ENCODE results near the gene AUH.

The AUH gene

GRCh38 chr9:91333551-91333950 lies 28.2 kb downstream of the AUH start:
- Histone ChIP-seq H3K9ac (ENCODE audit: low read depth, low read length) (no peak overlapping the region), H3K9me3 (ENCODE audit: insufficient read depth, low read depth, low read length) (no peaks in the 10 kb centered on the region; the same call in 1 of the 2 replicates), H3K27ac (ENCODE audit: low read length) (no peak overlapping the region), H3K4me1 (ENCODE audit: insufficient read depth, low read length) (no peaks in the 10 kb centered on the region), H3K4me3 (ENCODE audit: low read length) (no peak overlapping the region), H3K27me3 (ENCODE audit: insufficient read depth, low read length) (no peaks in the 10 kb centered on the region), H3K36me3 (ENCODE audit: insufficient read depth, low read depth, low read length) (peaks cover 3% of the 10 kb centered on the region; the same call in 1 of the 2 replicates)

DNA sequence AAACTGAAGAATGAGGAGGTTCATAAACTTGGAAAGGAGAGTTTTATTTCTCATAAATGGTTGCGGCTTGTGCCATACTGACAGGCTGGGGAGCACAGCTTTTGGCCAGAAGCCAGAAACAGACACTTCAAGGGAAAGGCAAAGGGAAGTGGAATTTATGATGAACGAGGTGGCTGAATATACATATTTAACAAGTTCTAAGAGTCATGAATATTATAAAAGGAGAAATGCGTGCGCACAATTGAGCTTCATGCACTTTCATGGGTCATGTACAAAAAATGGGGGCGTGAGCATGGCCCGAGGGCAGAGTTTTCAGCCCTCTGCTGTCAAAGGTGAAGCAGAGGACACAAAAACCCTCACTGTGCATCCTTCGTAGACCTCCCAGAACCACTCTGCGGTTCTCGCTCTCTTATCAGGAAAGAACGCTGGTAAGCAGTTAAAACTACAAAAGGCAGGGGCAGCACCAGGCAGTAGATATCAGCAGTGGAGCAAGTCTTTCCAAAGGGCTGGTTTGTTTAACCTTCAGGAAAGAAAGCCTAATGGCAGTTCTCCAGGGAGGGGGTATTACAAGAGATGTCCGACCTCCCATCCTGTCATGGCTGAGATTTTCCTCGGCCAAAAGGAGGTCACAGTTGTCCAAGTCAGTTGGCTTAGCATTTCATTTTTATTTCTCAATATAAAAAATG lies 29.0 kb downstream of the AUH start:
- no peak overlapping the region for H3K27ac ChIP-seq (ENCODE audit: low read length)
- no peak overlapping the region for H3K9ac ChIP-seq (ENCODE audit: low read depth, low read length)
- no peaks in the 10 kb centered on the region for H3K4me1 ChIP-seq (ENCODE audit: insufficient read depth, low read length)
- H3K36me3 ChIP-seq (ENCODE audit: insufficient read depth, low read depth, low read length), result peaks cover 9% of the 10 kb centered on the region; the same call in 1 of the 2 replicates
- H3K27me3 ChIP-seq (ENCODE audit: insufficient read depth, low read length), result no peaks in the 10 kb centered on the region
- no peak overlapping the region for H3K4me3 ChIP-seq (ENCODE audit: low read length)
- peaks cover 5% of the 10 kb centered on the region; the same call in 1 of the 2 replicates for H3K9me3 ChIP-seq (ENCODE audit: insufficient read depth, low read depth, low read length)

DNA sequence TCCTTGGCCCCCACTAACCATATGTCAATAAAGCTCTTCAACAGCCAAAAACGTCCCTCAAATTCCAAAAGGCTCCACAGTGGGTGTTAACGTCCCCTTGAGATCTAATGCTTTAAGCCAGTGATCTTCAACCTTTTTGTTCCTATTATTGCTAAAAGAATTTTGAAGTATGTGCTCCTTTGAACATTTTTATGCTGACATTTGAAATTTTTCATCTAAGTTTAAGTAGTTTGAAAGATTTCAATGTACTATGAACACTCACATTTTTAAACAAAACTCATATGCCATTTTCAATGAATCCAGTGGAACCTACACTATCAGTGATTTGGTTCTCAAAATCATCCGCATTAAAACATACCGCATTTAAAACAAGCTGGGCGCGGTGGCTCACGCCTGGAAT lies 29.9 kb downstream of the AUH start:
- peaks cover 13% of the 10 kb centered on the region for H3K9me3 ChIP-seq (ENCODE audit: insufficient read depth, low read depth, low read length)
- H3K9ac ChIP-seq (ENCODE audit: low read depth, low read length), result no peak overlapping the region
- no peak overlapping the region for H3K4me3 ChIP-seq (ENCODE audit: low read length)
- no peaks in the 10 kb centered on the region for H3K27me3 ChIP-seq (ENCODE audit: insufficient read depth, low read length)
- H3K36me3 ChIP-seq (ENCODE audit: insufficient read depth, low read depth, low read length), result peaks cover 18% of the 10 kb centered on the region; the same call in 1 of the 2 replicates
- no peak overlapping the region for H3K27ac ChIP-seq (ENCODE audit: low read length)
- no peaks in the 10 kb centered on the region for H3K4me1 ChIP-seq (ENCODE audit: insufficient read depth, low read length)

GRCh38 chr9:91328186-91328585 lies 33.5 kb downstream of the AUH start:
- Histone ChIP-seq H3K9me3 (ENCODE audit: insufficient read depth, low read depth, low read length) (peaks cover 13% of the 10 kb centered on the region), H3K27me3 (ENCODE audit: insufficient read depth, low read length) (no peaks in the 10 kb centered on the region), H3K36me3 (ENCODE audit: insufficient read depth, low read depth, low read length) (peaks cover 21% of the 10 kb centered on the region; the same call in 1 of the 2 replicates), H3K27ac (ENCODE audit: low read length) (no peak overlapping the region), H3K9ac (ENCODE audit: low read depth, low read length) (no peak overlapping the region), H3K4me1 (ENCODE audit: insufficient read depth, low read length) (no peaks in the 10 kb centered on the region), H3K4me3 (ENCODE audit: low read length) (no peak overlapping the region)

DNA sequence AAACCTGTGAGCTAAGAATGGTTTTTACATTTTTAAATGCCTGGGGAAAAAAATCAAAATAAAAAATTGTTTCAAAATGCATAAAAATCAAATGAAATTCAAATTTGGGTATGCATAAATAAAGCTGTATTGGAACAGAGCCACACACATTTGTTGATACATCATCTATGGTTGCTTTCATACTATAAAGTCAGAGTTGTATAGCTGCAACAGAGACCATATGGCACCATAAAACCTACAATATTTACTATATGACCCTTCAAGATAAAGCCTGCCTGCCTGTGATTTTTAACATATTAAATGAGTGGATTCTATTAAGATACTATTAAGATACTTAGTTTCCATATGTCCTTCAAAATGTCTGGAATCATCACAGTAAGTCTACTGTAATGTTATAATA lies 40.0 kb downstream of the AUH start:
- Histone ChIP-seq H3K9me3 (ENCODE audit: insufficient read depth, low read depth, low read length) (no peaks in the 10 kb centered on the region), H3K4me3 (ENCODE audit: low read length) (no peak overlapping the region), H3K4me1 (ENCODE audit: insufficient read depth, low read length) (no peaks in the 10 kb centered on the region), H3K9ac (ENCODE audit: low read depth, low read length) (no peak overlapping the region), H3K36me3 (ENCODE audit: insufficient read depth, low read depth, low read length) (peaks cover 3% of the 10 kb centered on the region; the same call in 1 of the 2 replicates), H3K27me3 (ENCODE audit: insufficient read depth, low read length) (no peaks in the 10 kb centered on the region), H3K27ac (ENCODE audit: low read length) (no peak overlapping the region)

GRCh38 chr9:91320299-91320698 lies 41.4 kb downstream of the AUH start:
- Histone ChIP-seq H3K9me3 (ENCODE audit: insufficient read depth, low read depth, low read length) (no peaks in the 10 kb centered on the region), H3K4me3 (ENCODE audit: low read length) (no peak overlapping the region), H3K4me1 (ENCODE audit: insufficient read depth, low read length) (peaks cover 4% of the 10 kb centered on the region; the same call in 1 of the 2 replicates), H3K36me3 (ENCODE audit: insufficient read depth, low read depth, low read length) (0 out of 2 replicates have a peak, but pooled peaks cover 3% of the 10 kb centered on the region), H3K27ac (ENCODE audit: low read length) (no peak overlapping the region), H3K27me3 (ENCODE audit: insufficient read depth, low read length) (no peaks in the 10 kb centered on the region), H3K9ac (ENCODE audit: low read depth, low read length) (no peak overlapping the region)

- Histone ChIP-seq H3K4me1 (ENCODE audit: insufficient read depth, low read length) (peaks cover 5% of the 10 kb centered on the region; the same call in 1 of the 2 replicates), H3K27me3 (ENCODE audit: insufficient read depth, low read length) (no peaks in the 10 kb centered on the region), H3K9me3 (ENCODE audit: insufficient read depth, low read depth, low read length) (no peaks in the 10 kb centered on the region), H3K36me3 (ENCODE audit: insufficient read depth, low read depth, low read length) (no peaks in the 10 kb centered on the region), H3K9ac (ENCODE audit: low read depth, low read length) (no peak overlapping the region), H3K4me3 (ENCODE audit: low read length) (no peak overlapping the region), H3K27ac (ENCODE audit: low read length) (no peak overlapping the region)
Observed at GRCh38 chr9:91316093-91316492, 45.6 kb downstream of the AUH start.

DNA sequence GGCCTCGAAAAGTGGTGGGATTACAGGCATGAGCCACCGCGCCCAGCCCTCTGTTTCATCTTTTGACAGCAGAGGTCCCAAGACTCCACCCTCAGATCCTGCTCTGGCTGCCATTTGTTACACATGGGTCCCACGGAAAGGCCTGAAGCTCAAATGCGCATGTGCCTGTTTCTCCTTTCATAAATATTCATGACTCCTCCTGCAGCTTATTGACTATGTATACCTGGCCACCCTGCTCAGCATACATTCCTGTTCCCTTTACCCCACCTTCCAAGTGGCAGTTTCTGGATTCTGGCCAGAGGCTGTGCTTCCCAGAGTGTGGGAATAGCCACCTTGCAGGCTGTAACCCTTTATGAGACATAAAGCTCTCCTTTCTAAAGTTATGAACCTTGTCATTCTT lies 46.5 kb downstream of the AUH start:
- H3K9me3 ChIP-seq (ENCODE audit: insufficient read depth, low read depth, low read length), result no peaks in the 10 kb centered on the region
- H3K4me1 ChIP-seq (ENCODE audit: insufficient read depth, low read length), result peaks cover 5% of the 10 kb centered on the region
- H3K27me3 ChIP-seq (ENCODE audit: insufficient read depth, low read length), result no peaks in the 10 kb centered on the region
- H3K4me3 ChIP-seq (ENCODE audit: low read length), result no peak overlapping the region
- H3K9ac ChIP-seq (ENCODE audit: low read depth, low read length), result no peak overlapping the region
- no peak overlapping the region for H3K27ac ChIP-seq (ENCODE audit: low read length)
- peaks cover under 1% of the 10 kb centered on the region; the same call in 1 of the 2 replicates for H3K36me3 ChIP-seq (ENCODE audit: insufficient read depth, low read depth, low read length)

- Histone ChIP-seq H3K9ac (ENCODE audit: low read depth, low read length) (no peak overlapping the region), H3K4me1 (ENCODE audit: insufficient read depth, low read length) (peaks cover 5% of the 10 kb centered on the region), H3K9me3 (ENCODE audit: insufficient read depth, low read depth, low read length) (no peaks in the 10 kb centered on the region), H3K27me3 (ENCODE audit: insufficient read depth, low read length) (no peaks in the 10 kb centered on the region), H3K4me3 (ENCODE audit: low read length) (no peak overlapping the region), H3K27ac (ENCODE audit: low read length) (no peak overlapping the region), H3K36me3 (ENCODE audit: insufficient read depth, low read depth, low read length) (peaks cover 8% of the 10 kb centered on the region; the same call in 1 of the 2 replicates)
Observed at GRCh38 chr9:91312717-91313325, 48.9 kb downstream of the AUH start.

- no peaks in the 10 kb centered on the region for H3K27me3 ChIP-seq (ENCODE audit: insufficient read depth, low read length)
- H3K36me3 ChIP-seq (ENCODE audit: insufficient read depth, low read depth, low read length), result peaks cover 8% of the 10 kb centered on the region; the same call in 1 of the 2 replicates
- no peak overlapping the region for H3K27ac ChIP-seq (ENCODE audit: low read length)
- H3K4me3 ChIP-seq (ENCODE audit: low read length), result no peak overlapping the region
- H3K9me3 ChIP-seq (ENCODE audit: insufficient read depth, low read depth, low read length), result no peaks in the 10 kb centered on the region
- H3K9ac ChIP-seq (ENCODE audit: low read depth, low read length), result no peak overlapping the region
- H3K4me1 ChIP-seq (ENCODE audit: insufficient read depth, low read length), result no peaks in the 10 kb centered on the region; the same call in 1 of the 2 replicates
Observed at GRCh38 chr9:91310037-91310436, 51.7 kb downstream of the AUH start.

GRCh38 chr9:91308191-91308590 lies 53.5 kb downstream of the AUH start:
- Histone ChIP-seq H3K27me3 (ENCODE audit: insufficient read depth, low read length) (no peaks in the 10 kb centered on the region), H3K9ac (ENCODE audit: low read depth, low read length) (no peak overlapping the region), H3K4me1 (ENCODE audit: insufficient read depth, low read length) (no peaks in the 10 kb centered on the region; the same call in 1 of the 2 replicates), H3K4me3 (ENCODE audit: low read length) (no peak overlapping the region), H3K36me3 (ENCODE audit: insufficient read depth, low read depth, low read length) (peaks cover 8% of the 10 kb centered on the region; the same call in 1 of the 2 replicates), H3K27ac (ENCODE audit: low read length) (no peak overlapping the region), H3K9me3 (ENCODE audit: insufficient read depth, low read depth, low read length) (no peaks in the 10 kb centered on the region)

- no peak overlapping the region for H3K4me3 ChIP-seq (ENCODE audit: low read length)
- no peak overlapping the region for H3K27ac ChIP-seq (ENCODE audit: low read length)
- no peak overlapping the region for H3K9ac ChIP-seq (ENCODE audit: low read depth, low read length)
- H3K36me3 ChIP-seq (ENCODE audit: insufficient read depth, low read depth, low read length), result peaks cover 8% of the 10 kb centered on the region; the same call in 1 of the 2 replicates
- H3K9me3 ChIP-seq (ENCODE audit: insufficient read depth, low read depth, low read length), result no peaks in the 10 kb centered on the region
- H3K27me3 ChIP-seq (ENCODE audit: insufficient read depth, low read length), result no peaks in the 10 kb centered on the region
- H3K4me1 ChIP-seq (ENCODE audit: insufficient read depth, low read length), result no peaks in the 10 kb centered on the region; the same call in 1 of the 2 replicates
Observed at GRCh38 chr9:91307279-91307678, 54.4 kb downstream of the AUH start.
